Fibroblast of lung (primary cell): Measurements from ENCODE around the gene ZSWIM7. TPM values are rescaled to one million over a fixed set of nuclear protein-coding genes. Genes with fewer than 3 reads are reported as not detected.

Source experiments
- DNase-seq, 2 donors: peaks; one replicate each; pipeline versions ENCODE4 v3.0.0 to v3.0.0-alpha.2; 2010; ENCODE audit warnings: low read depth in 2 of 2
- H2AFZ ChIP-seq: 2 replicates; pipeline ENCODE4 v1.5.1; 2012; ENCODE audit warnings: low read length, control low read depth, inconsistent platforms
- H3K27ac ChIP-seq: 2 replicates; pipeline ENCODE4 v1.5.1; 2011; ENCODE audit warnings: low read length, control low read depth; ENCODE audit not compliant: insufficient read depth
- H3K27me3 ChIP-seq: 2 replicates; pipeline ENCODE4 v1.5.1; 2011; ENCODE audit warnings: mild to moderate bottlenecking, low read length; ENCODE audit not compliant: control insufficient read depth, insufficient read depth
- H3K36me3 ChIP-seq: 2 replicates; pipeline ENCODE4 v1.5.1; 2011; ENCODE audit warnings: low read length; ENCODE audit not compliant: control insufficient read depth, insufficient read depth
- H3K4me1 ChIP-seq: 2 replicates; pipeline ENCODE4 v1.5.1; 2011; ENCODE audit warnings: low read length; ENCODE audit not compliant: control insufficient read depth, insufficient read depth; ENCODE audit errors: extremely low read depth
- H3K4me2 ChIP-seq: 2 replicates; pipeline ENCODE4 v1.5.1; 2011; ENCODE audit warnings: low read length, control low read depth; ENCODE audit not compliant: insufficient read depth; ENCODE audit errors: extremely low read depth
- H3K4me3 ChIP-seq, 4 experiments: fragments of 200-600 bp in 1 of 4; sonication (generic) in 1 of 4; replicated peaks in 1 of 4; 2 replicates each; pipeline ENCODE4 v1.5.1; 2011 to 2016; ENCODE audit warnings: low read length in 4 of 4, low read depth in 3 of 4, mild to moderate bottlenecking in 3 of 4, control low read depth in 2 of 4, inconsistent platforms in 1 of 4, mixed read lengths in 1 of 4; ENCODE audit not compliant: insufficient read depth in 1 of 4; ENCODE audit errors: control extremely low read depth in 1 of 4
- H3K79me2 ChIP-seq: 2 replicates; pipeline ENCODE4 v1.5.1; 2012; ENCODE audit warnings: mild to moderate bottlenecking, low read length, inconsistent platforms; ENCODE audit not compliant: control insufficient read depth, insufficient read depth
- H3K9ac ChIP-seq: 2 replicates; pipeline ENCODE4 v1.5.1; 2011; ENCODE audit warnings: mild to moderate bottlenecking, low read length, control low read depth; ENCODE audit not compliant: insufficient read depth
- H3K9me3 ChIP-seq: 2 replicates; pipeline ENCODE4 v1.5.1; 2012; ENCODE audit warnings: low read depth, low read length; ENCODE audit not compliant: control insufficient read depth, insufficient read depth
- H4K20me1 ChIP-seq: 2 replicates; pipeline ENCODE4 v1.5.1; 2011; ENCODE audit warnings: low read length; ENCODE audit not compliant: control insufficient read depth, insufficient read depth; ENCODE audit errors: extremely low read depth
- EZH2 ChIP-seq: IDR thresholded peaks from 2 replicates; pipeline ENCODE4 v1.5.1; 2012; ENCODE audit warnings: low read length, control low read depth, mild to moderate bottlenecking; ENCODE audit errors: missing control alignments
- polyA plus RNA-seq, 2 donors: library from polyadenylated mRNA; depleted of rRNA in 1 of 2; stranded (reverse) in 1 of 2; unstranded in 1 of 2; fragments of >200 nt; gene quantifications; 2 replicates each; pipeline ENCODE4 v1.2.1, GENCODE V29; 2011 to 2012; ENCODE audit warnings: missing spikeins in 1 of 2
- total RNA-seq: library from RNA; depleted of rRNA; stranded (reverse); fragments of >200 nt; gene quantifications from 2 replicates; pipeline ENCODE4 v1.2.1, GENCODE V29; 2014
- TF ChIP-seq, protein P1 (sequence below), 2 donors: IDR thresholded peaks in 1 of 2; conservative IDR thresholded peaks in 1 of 2; 1 replicate in 1 of 2; 2 replicates in 1 of 2; pipeline ENCODE4 v1.5.1; 2011 to 2012; ENCODE audit warnings: low read length in 2 of 2, control low read depth in 1 of 2, inconsistent platforms in 1 of 2, low read depth in 1 of 2, mild to moderate bottlenecking in 1 of 2

The ZSWIM7 gene
- total and polyA plus RNA-seq, 2 donors (not counting 1 experiment from before 2014, with no cell fraction given) = 17.6 to 28.9 TPM

DNA sequence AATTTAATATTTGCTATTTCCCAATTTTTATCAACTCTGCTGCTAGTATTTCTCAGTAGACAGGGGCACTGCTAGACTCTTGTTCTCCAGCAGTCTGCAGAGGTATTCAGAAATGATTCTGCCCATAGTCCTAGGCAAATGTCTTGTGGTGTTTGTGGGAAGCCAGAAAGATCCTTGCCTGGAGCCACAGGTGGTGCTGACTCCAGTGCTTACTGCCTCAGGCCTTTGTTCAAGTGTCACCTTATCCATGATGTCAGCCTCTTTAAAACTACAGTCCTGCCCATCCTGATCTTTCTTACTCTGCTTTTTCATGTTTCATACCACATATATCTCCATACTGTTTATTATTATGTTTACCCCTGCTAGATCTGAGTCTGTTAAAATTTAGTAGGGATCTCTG, 26.5 kb downstream of the ZSWIM7 start:
- H3K36me3 ChIP-seq = peaks cover 2% of the 10 kb centered on the region
- peak in 1 of 2 donors; percentile 40 for DNase-seq
- no peaks in the 10 kb centered on the region for H3K4me1 ChIP-seq
- H3K4me3 ChIP-seq = no peak overlapping the region
- H3K9me3 ChIP-seq = no peaks in the 10 kb centered on the region
- no peaks in the 10 kb centered on the region for H3K27me3 ChIP-seq
- H3K79me2 ChIP-seq = no peaks in the 10 kb centered on the region
- no peak overlapping the region for H3K27ac ChIP-seq
- no peak overlapping the region for H3K9ac ChIP-seq
- no peaks in the 10 kb centered on the region for H4K20me1 ChIP-seq
- no peak overlapping the region for H2AFZ ChIP-seq
- no peak for TF ChIP-seq EZH2
- TF ChIP-seq, protein P1, sequence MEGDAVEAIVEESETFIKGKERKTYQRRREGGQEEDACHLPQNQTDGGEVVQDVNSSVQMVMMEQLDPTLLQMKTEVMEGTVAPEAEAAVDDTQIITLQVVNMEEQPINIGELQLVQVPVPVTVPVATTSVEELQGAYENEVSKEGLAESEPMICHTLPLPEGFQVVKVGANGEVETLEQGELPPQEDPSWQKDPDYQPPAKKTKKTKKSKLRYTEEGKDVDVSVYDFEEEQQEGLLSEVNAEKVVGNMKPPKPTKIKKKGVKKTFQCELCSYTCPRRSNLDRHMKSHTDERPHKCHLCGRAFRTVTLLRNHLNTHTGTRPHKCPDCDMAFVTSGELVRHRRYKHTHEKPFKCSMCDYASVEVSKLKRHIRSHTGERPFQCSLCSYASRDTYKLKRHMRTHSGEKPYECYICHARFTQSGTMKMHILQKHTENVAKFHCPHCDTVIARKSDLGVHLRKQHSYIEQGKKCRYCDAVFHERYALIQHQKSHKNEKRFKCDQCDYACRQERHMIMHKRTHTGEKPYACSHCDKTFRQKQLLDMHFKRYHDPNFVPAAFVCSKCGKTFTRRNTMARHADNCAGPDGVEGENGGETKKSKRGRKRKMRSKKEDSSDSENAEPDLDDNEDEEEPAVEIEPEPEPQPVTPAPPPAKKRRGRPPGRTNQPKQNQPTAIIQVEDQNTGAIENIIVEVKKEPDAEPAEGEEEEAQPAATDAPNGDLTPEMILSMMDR (conservative IDR thresholded peaks at IDR 0.05 in 1 of 2, IDR thresholded peaks at IDR 0.05 in 1 of 2; ENCODE audit: low read depth in 1 of 2, low read length in 2 of 2) = no peak
- no peak overlapping the region for H3K4me2 ChIP-seq

DNA sequence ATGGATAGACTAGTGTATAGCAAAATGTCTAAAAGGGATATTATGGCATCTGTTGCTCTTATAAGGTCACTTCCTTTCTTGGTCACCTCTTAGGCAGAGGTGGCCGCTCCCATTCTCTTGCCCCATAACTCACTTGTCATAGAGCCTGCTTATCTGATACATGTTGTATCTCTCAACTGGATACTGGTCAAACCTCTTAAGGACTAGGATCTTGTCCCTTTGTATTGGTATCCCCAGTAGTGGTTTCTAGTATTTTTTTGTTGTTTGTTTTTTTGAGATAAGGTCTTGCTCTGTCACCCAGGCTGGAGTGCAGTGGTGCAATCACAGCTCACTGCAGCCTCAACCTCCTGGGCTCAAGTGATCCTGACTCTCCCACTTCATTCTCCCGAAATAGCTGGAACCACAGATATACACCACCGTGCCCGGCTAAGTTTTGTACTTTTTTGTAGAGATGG, 27.0 kb downstream of the ZSWIM7 start:
- no peak overlapping the region for H2AFZ ChIP-seq
- no peaks in the 10 kb centered on the region for H3K4me1 ChIP-seq
- no peaks in the 10 kb centered on the region for H4K20me1 ChIP-seq
- no peaks in the 10 kb centered on the region for H3K27me3 ChIP-seq
- H3K36me3 ChIP-seq = no peaks in the 10 kb centered on the region
- no peak overlapping the region for H3K9ac ChIP-seq
- H3K27ac ChIP-seq = no peak overlapping the region
- H3K4me2 ChIP-seq = no peak overlapping the region
- DNase-seq = no peak
- no peaks in the 10 kb centered on the region for H3K79me2 ChIP-seq
- H3K9me3 ChIP-seq = no peaks in the 10 kb centered on the region
- TF ChIP-seq, protein P1 (conservative IDR thresholded peaks at IDR 0.05 in 1 of 2, IDR thresholded peaks at IDR 0.05 in 1 of 2; ENCODE audit: low read depth in 1 of 2, low read length in 2 of 2) = no peak
- no peak for TF ChIP-seq EZH2
- H3K4me3 ChIP-seq = no peak overlapping the region

DNA sequence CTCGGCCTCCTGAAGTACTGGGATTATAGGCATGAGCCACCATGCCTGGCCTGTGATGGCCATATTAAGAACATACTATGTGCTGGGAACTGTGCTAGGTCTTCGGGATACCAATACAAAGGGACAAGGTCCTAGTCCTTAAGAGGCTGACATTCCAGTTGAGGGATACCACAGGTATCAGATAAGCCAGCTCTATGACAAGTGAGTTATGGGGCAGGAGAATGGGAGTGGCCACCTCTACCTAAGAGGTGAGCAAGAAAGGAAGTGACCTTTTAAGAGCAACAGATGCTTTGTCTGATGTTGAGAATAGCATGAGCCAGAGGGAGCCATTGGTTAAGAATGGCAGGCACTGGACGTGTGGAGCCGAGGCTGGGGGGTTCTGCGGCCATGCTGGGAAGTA, 27.6 kb downstream of the ZSWIM7 start:
- Histone ChIP-seq H3K9me3 (no peaks in the 10 kb centered on the region), H3K79me2 (no peaks in the 10 kb centered on the region), H2AFZ (no peak overlapping the region)

More for the DNA sequence above, 27.6 kb downstream of the ZSWIM7 start:
- TF ChIP-seq, protein P1 (conservative IDR thresholded peaks at IDR 0.05 in 1 of 2, IDR thresholded peaks at IDR 0.05 in 1 of 2; ENCODE audit: low read depth in 1 of 2, low read length in 2 of 2) = no peak
- TF ChIP-seq EZH2 = no peak
- no peaks in the 10 kb centered on the region for H3K27me3 ChIP-seq
- no peak overlapping the region for H3K27ac ChIP-seq
- H3K36me3 ChIP-seq = no peaks in the 10 kb centered on the region
- DNase-seq = no peak
- H4K20me1 ChIP-seq = no peaks in the 10 kb centered on the region
- H3K4me3 ChIP-seq = no peak overlapping the region
- H3K9ac ChIP-seq = no peak overlapping the region
- peaks cover 1% of the 10 kb centered on the region for H3K4me1 ChIP-seq
- H3K4me2 ChIP-seq = no peak overlapping the region
